Hepatocyte (in vitro differentiated cells): ENCODE results near the gene DOC2B.

Experiments used
- CTCF ChIP-seq: fragments of 200-600 bp; sonication (generic); IDR thresholded peaks from 2 replicates; pipeline ENCODE4 v1.5.1; 2016; ENCODE audit warnings: antibody characterized with exemption, mild to moderate bottlenecking; ENCODE audit not compliant: poor library complexity
- EZH2 ChIP-seq: fragments of 200-600 bp; sonication (generic); IDR thresholded peaks from 2 replicates; pipeline ENCODE4 v1.6.1; 2016; ENCODE audit warnings: antibody characterized with exemption, mild to moderate bottlenecking, borderline replicate concordance
- EZH2phosphoT487 ChIP-seq: fragments of 200-600 bp; sonication (generic); IDR thresholded peaks from one replicate; pipeline ENCODE4 v1.6.1; 2018; ENCODE audit warnings: antibody characterized with exemption, mild to moderate bottlenecking, low read depth, moderate library complexity; ENCODE audit not compliant: unreplicated experiment, severe bottlenecking

GRCh38 chr17:222172-222571, 40.7 kb upstream of the DOC2B start:
- no peak for TF ChIP-seq CTCF
- TF ChIP-seq EZH2: no peak
- no peak for TF ChIP-seq EZH2phosphoT487
